IPS DF 4.7 (cell line): Measurements from ENCODE around the gene CFAP221.

ENCODE experiments used
- DNase-seq: peaks from one replicate; pipeline ENCODE4 v3.0.0-alpha.2; 2013; ENCODE audit warnings: low spot score; ENCODE audit errors: extremely low read depth

The CFAP221 gene

DNA sequence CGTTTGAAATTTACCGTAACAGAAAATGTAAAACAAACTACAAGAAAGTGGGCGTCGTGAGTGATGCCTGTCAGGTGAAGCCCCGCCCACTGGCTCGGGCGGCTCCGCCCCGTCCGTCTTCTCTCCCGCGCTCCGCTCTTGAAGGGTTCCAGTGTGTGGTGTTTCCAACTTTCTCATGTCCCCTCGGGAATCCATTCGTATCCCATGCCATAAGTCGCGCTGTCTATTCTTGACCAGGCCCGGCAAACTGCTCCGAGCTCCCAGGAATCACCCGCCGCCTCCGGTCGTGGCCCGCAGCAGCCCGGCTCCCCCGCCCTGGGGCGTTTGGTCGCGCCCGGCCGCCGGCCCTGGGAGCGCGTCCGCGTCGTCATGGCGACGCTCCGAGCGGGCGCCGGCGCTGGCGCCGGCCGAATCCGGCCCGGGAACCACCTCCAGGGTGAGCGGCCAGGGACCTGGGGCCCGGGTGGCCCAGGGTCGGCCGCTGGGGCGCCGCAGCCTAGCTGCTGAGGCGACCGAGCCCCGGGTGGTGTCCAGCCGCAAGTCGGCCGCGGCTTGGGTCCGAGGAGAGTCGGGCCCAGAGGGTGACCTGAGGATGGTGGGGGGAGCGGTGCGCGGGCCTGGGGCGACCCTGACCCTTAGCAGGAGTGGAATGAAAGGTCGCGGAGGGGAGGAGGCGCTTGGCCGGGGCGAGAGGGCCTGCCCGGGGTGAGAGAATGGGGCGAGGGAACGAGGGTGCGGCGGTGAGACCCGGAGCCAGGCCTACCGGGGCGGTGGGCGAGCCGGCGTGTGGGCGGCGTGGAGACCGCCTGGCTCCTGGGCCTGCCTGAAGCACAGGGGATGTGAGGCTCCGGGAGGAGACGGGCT, at the start of gene CFAP221:
TSS of gene CFAP221 (plus strand) at position 375 of the 864 bp plus-strand sequence. CDS start 1,683 bp downstream, outside the sequence.
- DNase-seq, result no peak

DNA sequence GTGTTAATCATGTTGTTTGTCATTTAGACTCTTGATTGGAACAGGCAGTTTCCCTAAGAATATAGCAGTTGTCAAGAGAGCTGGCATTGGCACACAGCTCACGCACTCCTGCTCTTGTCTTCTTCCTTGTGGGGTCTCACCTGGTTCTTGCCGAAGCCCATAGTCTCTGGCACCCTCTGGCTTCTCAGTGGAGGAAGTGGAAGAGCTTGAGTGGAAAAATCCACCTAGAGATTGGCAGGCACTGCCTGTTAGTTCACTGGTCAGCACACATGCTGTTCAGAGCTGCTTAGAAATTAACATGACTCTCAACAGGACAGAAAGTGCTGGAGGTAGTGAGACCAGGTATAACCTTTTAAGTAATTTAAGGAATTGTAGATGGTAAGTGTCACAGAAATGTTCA, 48.3 kb upstream of the CFAP221 start:
- no peak for DNase-seq

DNA sequence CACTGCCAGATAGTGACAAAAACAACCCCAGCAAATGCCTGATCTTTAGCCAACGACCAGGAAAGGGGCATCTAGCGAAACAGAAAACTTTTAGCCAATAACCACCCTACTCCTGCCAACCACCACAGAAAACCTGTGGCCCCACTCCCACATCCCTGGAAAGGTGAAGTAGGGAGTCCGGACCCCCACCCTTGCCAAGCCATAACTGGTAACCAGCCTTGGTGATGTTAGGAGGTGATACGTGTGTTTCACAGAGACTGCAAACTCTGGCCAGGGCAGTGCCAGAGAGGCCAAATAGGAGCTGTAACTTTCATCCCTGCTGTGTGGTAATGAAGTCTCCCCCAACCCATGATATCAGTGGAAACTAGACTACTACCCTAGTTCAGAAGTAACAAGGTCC, 47.6 kb upstream of the CFAP221 start:
- no peak for DNase-seq

DNA sequence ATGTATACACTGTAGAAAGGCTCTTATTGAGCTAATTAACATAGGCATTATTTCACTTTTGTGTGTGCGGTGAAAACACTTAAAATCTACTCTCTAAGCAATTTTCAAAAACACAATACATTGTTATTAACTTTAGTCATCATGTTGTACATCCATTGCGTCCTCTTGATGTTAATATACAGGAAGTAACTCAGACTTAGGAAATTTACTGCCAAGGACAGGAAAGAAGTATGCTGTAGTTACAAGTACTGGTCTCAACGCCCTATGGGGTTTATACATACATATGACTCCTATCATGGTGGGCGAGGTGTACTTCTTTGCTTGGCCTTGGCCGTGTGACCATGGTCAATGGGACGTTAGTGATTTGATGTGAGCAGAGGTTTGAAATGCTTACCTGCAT, 35.5 kb upstream of the CFAP221 start:
- DNase-seq, result no peak

DNA sequence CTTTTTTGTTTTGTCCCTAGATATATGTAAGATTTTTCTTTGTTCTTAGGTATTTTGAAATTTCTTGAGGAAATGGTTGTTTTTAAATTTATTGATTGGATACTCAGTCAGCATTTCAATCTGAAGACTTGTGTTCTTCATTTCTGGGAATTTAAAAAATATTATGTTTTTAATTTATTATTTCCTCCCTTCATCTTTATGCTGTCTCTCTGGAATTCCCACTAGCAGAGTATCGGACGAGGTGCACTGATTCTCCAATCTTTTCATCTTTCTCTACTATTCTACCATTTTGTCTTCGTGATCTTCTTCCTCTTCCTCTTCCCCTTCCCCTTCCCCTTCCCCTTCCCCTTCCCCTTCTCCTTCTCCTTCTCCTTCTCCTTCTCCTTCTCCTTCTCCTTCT, 32.3 kb upstream of the CFAP221 start:
- no peak for DNase-seq

DNA sequence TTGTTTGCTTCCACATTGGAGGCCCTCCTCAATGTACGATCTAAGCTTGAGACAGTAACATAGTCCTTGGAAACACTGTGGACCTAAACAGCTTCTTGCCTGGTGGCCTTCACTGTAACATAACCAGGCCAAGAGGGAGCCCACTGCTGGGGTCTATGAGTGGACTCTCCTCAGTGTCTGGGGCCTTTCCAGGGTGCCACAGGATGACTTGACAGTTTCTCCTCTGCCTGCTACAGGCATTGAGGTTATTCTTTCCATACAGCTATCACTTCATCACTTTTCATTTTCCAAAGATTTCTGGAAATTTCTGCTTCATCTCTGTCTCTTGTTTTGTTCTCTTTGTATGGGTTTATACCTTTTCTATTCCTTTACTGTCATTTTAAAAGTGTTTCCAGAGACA, 31.3 kb upstream of the CFAP221 start:
- DNase-seq, result no peak

DNA sequence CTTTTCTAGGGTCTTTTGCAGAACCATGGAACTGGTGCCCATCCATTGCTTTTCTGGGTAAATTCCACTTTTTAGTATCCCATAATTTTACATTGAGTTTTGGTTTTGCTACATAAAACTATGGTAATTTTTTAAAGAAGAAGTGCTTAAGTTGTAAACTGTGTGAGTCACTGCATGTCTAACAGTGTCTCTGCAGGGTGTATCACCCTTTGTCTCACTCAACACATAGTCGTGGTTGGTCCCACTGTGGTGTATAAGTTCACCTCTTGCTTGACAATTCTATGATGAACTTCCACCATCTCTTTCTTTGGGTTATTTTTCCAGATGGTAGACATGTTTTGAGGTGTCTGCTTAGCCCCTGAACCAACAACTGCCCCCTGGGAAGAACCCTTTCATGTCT, 30.4 kb upstream of the CFAP221 start:
- no peak for DNase-seq

DNA sequence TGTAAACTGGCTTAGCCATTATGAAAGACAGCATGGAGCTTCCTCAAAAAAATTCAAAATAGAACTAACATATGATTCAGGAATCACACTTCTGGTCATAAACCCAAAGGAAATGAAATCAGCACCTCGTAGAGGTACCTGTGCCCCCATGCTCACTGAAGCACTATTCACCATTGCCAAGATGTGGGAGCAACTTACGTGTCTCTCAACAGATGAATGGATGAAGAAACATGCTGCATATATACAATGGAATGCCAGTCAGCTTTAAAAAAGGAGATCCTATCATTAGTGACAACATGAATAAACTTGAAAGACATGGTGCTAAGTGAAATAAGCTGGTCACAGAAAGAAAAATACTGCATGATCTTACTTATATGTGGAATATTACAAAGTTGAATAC, 28.1 kb upstream of the CFAP221 start:
- no peak for DNase-seq

DNA sequence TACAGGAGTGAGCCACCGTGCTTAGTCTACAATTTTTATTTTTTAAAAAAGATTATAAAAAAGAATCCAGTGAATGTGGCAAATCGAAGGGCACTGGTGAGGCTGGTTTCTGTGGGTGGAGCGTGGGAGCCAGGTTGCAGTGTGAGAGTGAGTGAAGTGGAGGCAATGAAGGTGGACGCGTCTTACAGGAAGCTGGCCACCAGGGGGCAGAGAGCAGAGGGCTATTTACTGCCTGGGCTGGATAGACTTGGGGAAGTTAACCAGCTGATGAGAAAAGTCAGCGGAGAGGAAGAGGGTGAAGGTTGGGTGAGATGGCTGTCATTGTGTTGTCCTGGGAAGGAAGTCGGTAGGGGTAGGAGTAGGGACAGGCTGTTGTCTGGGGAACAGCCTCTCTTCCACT, 26.8 kb upstream of the CFAP221 start:
- DNase-seq, result no peak

DNA sequence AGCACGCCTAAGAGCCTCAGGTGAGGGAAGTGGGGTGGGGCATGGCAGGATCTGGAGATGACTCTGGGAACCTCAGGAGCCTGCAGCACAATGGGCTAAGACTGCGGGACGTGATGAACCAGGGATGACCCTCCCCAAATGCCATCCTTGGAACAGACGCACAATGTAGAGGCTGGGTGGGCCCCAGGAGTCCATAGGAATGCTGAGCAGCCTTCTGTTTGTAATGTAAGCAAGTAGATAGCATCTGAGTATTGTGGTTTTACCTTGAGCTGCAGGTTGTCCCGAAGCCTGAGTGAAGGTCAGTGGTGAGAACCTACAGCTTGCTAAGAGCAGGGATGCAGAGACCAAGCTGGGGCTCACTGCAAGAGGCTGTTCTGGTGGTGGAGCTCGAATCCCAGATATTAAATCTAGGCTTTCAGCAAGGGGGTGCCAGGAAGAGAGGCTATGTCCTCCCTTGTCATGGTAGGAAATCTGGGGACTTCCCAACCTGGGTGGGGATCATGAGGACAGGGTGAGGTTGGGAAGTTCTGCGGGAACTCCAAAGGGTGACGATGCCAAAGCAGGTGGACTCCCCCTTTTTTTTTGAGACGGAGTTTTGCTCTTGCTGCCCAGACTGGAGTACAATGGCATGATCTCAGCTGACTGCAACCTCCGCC, 25.7 kb upstream of the CFAP221 start:
- no peak for DNase-seq

DNA sequence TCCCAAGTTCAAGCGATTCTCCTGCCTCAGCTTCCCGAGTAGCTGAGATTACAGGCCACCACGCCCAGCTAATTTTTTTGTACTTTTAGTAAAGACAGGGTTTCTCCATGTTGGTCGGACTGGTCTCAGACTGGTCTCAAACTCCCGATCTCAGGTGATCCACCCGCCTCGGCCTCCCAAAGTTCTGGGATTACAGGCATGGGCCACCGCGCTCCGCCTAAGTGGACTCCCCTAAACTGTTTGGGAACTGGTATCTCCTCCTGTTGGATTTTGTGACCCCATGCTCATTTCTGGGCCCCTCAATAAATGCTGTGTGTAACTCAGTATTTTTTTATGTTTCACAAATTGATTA, 25.2 kb upstream of the CFAP221 start:
- DNase-seq, result no peak

DNA sequence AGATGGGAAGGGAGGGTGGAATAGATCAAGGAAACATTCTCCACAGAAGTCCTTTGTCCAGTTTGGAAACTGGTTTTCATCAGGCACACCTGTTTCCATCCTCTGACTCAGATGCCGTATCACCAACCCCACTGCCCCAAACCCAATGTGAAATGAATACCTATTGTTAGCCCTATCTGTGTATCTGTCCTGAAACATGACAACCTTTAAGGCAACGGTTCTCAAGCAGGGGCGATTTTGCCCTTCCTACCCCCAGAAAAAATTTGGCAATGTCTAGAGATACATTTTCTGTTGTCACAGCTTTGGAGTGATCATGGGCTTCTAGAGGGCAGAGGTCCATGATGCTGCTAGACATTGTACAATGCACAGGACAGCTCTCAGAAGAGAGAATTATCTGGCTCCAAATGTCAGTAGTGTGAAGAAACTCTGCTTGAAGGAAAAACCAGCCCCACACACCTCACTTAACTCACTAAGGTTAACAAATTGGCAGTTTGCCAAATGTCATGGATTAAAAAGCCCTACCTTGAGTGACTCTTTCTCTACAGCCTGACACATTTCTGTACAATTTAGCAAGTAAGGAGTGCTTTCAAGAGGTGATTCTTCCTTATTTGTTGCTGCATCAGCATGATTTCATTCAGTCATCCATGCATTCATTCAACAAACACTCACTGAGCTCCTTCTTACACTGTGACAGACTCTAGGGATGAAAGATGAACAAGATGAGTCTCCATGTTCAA, 23.4 kb upstream of the CFAP221 start:
- no peak for DNase-seq

DNA sequence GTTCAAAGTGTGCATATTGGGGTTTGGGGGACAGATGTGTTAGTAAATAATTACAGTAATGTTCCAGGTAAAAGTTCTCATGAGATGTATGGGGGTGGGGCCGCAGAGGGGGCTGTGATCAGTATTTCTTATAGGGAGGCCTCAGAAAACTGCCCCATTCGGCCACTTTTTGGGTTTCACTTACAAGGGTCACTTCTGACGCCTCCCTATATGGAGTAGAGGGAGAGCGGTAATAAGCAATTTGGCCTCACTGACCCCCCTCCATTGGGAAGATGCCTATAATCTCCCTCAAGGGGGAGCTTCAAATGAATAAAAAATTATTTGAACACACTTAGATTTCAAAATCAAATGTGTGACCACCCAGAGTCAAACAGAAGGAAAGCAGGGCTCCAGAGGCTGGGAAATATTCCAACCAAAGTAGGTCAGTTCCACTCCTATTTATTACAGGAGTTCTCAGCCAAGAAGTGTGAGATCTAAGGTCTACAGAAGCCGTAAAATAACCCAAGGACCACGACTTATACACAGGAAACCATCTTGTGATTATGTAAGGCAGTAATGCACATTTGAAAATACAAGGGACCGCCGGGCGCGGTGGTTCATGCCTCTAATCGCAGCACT, 22.7 kb upstream of the CFAP221 start:
- no peak for DNase-seq

DNA sequence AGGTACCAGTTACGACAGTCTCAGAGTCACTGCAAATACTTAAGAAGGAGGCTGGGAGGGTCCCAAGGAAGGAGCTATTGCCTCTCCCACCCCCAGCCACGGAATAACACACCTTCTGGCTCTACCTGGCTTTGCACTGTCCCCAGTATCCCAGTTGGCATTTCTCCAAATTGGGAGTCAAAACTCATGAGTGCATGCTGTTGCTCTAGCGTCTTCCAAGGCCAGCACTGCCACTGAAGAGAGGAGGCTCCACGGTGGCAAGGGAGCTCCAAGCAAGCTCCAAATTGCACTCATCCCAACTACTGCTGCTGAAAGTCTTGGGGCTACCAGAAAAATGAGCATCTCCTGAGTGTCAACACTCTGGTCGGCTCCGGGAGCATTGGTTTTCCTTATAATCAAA, 21.6 kb upstream of the CFAP221 start:
- DNase-seq, result no peak

DNA sequence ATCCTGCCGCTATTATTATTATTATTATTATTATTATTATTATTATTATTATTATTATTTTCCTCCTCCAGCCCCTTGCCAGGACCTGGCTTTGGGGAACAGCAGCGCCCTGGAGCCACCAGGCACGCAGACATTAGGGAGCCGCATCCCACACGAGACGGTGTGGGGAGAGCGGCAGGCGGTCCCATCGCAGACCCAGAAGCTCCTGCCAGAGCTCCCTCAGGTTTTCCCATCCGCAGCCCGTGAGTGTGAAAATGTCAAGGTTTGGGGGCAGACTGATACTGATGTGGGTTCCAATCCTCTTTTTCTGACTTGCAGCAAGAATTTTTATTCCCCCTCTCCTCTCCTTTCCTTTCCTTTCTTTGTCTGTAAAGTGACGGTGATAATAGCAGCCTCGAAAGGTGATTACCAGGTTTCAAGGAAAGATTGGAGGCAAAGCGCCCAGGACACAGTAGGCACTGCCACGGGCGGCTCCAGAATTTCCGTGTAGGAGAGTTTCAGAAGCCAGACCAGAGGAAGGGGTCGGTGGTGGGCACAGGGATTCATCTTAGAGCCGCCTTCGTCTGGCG, 20.8 kb upstream of the CFAP221 start:
- DNase-seq, result no peak

DNA sequence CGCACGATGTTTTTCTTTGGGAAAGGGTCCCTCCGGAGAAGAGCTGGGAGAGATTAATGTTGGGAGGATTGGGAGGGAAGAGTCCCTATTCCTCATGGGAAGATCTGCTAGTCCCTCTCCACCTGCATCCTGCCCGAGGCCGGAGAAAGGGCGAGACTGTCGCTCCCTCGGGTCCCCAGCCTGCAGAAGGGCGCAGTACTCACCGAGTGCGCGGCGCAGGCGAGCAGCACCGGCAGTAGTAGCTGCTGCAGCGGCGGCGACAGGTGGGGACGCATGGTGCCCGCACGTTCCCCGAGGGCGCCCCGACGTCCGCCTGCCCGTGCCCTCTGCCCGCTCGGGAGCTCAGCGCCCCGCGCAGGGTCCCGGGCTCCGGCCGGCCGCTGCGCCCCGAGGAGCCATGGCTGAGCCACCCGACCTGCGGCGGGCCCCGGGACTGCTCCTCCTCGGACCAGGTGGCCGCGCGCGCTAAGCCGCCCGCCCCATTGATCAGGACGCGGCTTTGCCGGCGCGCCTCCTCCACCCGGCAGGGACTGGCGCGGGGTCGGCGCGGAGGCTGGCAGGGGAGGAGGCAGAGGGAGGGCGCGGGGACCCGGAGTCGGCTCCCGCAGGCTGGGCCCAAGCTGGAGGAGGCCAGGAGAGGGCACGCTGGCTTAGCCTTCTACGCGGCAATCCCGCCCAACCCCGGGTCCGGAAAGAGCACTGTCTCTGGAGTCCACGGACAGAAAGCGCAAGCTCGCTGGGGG, 20.1 kb upstream of the CFAP221 start, which contains the start of gene SCTR:
TSS of gene SCTR (minus strand) at position 532 of the 743 bp plus-strand sequence. CDS start at position 275, 257 bp downstream.
- DNase-seq, result no peak

DNA sequence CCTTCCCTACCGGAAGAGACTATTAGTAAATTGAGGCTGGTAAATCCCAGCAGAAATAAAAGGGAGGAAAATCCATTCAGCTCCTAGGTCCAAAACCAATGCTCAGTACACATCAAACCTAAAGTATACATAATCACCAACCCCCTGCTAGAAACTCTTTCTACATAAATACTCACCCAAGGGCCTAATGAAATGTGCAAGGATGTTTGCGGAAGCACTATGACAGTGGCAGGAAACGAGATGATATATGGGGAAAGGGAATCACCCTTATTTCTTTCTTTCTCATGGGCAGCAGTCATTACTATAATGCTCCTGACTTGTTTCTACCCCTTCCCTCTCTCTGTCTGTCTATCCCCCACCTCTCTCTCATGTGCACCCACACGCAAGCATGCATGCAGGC, 18.6 kb upstream of the CFAP221 start:
- no peak for DNase-seq

DNA sequence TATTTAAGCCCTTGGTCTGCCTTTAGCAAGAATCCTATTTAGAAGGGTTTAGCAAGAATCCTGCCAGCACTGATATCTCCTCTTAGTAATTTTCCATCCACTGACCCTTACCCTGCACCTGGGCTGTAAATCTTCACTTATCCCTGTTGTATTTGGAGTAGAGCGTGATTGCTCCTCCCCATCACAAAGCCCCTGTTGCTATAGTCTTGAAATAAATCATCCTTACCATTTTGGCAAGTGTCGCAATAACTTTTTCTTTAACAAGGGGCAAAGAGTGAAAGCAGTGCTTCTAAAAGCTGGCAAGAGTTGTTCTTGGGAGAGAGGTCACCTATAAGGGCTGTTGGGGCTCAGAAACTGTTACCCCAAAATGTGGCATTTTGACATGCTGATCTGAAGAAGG, 16.2 kb upstream of the CFAP221 start:
- DNase-seq, result no peak

DNA sequence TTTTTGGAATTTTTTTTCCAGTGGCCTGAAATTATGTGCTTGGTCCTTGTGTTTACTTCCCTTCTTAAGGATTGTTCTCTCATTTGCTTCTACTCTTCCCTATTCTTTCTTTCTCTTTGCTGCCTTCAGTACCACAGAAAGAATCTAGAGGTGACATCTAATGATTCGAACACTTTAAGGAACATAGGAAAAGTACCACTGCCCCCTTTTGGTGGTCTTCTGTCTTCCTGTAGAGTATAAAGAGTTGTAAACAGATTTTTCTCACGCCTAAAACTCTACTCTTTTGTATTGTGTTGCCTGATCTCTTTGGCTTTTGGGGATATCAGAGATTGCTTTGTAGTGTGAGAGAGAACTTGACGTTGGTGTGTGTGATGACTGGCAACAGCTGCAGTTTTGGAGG, 13.0 kb upstream of the CFAP221 start:
- no peak for DNase-seq

DNA sequence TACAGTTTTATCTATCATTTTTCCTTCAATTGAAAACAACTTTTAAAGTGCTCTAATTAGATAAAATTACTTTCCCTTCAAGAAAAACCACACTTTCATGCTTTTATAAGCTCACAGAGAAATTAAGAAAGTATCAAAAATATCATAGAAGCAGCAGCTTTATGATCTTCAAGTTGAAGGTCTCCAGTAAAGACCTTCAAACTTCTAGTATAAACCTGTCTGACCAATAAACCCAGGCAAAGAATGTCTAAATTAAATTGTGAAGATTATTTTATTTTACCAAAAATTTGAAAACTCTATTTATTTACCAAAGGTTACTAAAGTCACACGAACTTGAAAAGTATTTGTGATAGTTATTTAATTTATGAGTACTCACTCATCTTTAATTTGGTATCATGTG, 10.7 kb upstream of the CFAP221 start:
- no peak for DNase-seq

DNA sequence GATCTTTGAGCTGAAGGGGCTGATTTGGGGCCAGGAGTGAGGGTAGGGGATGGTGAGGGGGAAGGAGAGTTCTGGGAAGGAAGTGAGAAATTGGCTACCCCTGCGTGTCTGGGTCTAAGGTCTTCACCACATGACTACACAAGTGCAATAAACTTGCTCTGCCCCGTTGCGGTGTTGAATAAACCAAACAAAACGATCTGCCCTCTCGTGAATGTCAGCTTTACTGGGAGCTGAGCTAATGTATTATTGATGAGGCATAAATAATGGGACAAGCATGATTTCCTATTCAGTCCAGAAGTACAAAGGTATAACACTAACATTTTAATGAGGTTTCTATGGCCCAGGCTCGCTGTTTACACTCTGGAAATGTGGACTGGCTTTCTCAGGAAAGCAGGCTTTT, 8.0 kb upstream of the CFAP221 start:
- DNase-seq, result no peak
